K562 (cell line): Measurements from ENCODE around the gene ATAD2B. TPM values are rescaled to one million over a fixed set of nuclear protein-coding genes. Genes with fewer than 3 reads are reported as not detected.
A peak's percentile ranks its signal among the peaks of the same experiment; 100 is the strongest.

Experiments
- DPF2 ChIP-seq: fragments of 450-650 bp; IDR thresholded peaks from 2 replicates; pipeline ENCODE4 v1.6.1; 2016
- HNRNPUL1 ChIP-seq: fragments of 200-400 bp; formaldehyde crosslinking; IDR thresholded peaks from 2 replicates; pipeline ENCODE4 v1.6.1; 2017; ENCODE audit warnings: low read length
- HOMEZ ChIP-seq: fragments of 250-450 bp; sonication (Bioruptor Pico); IDR thresholded peaks from 2 replicates; pipeline ENCODE4 v1.4.0; 2020; ENCODE audit warnings: mild to moderate bottlenecking, moderate library complexity
- NCOR1 ChIP-seq: fragments of 450-650 bp; IDR thresholded peaks from 2 replicates; pipeline ENCODE4 v1.6.1; 2016; ENCODE audit warnings: mild to moderate bottlenecking, moderate library complexity
- SIN3A ChIP-seq, 2 experiments: fragments of 150-350 bp in 1 of 2; IDR thresholded peaks; 2 replicates each; pipeline ENCODE4 v1.6.1; 2011 to 2016; ENCODE audit warnings: borderline replicate concordance in 2 of 2, low read depth in 2 of 2, low read length in 2 of 2, mild to moderate bottlenecking in 2 of 2, moderate library complexity in 2 of 2; ENCODE audit not compliant: control insufficient read depth in 1 of 2
- SLC30A9 ChIP-seq: fragments of 250-450 bp; sonication (Bioruptor Pico); IDR thresholded peaks from 2 replicates; pipeline ENCODE4 v1.8.0; 2022; ENCODE audit warnings: mild to moderate bottlenecking, moderate library complexity
- ZNF449 ChIP-seq: fragments of 250-450 bp; sonication (Bioruptor Pico); IDR thresholded peaks from 2 replicates; pipeline ENCODE4 v1.8.0; 2022; ENCODE audit warnings: moderate library complexity, mild to moderate bottlenecking, inconsistent platforms
- ZNF589 ChIP-seq: fragments of 200-800 bp; sonication (Bioruptor generic); IDR thresholded peaks from 2 replicates; pipeline ENCODE4 v1.6.1; 2016; ENCODE audit warnings: low read depth, missing genetic modification characterization, missing compliant biosample characterization
- ZSCAN32 ChIP-seq: fragments of 450-650 bp; formaldehyde crosslinking; IDR thresholded peaks from 2 replicates; pipeline ENCODE4 v1.4.0; 2020; ENCODE audit warnings: mild to moderate bottlenecking, moderate library complexity
- polyA plus RNA-seq, 8 experiments: library from polyadenylated mRNA; depleted of rRNA in 4 of 8; stranded (reverse) in 5 of 8; unstranded in 3 of 8; fragments of >200 nt; fragmentation: Nextera tagmentation in 2 of 8; fragmentation: Illumina TruSeq in 1 of 8; extraction: Ambion mirVana in 2 of 8; extraction: Trizol in 1 of 8; gene quantifications; 2 replicates each; pipeline versions ENCODE4 v1.2.1 to v1.2.3, GENCODE V29; 2011 to 2014; ENCODE audit warnings: inconsistent platforms in 1 of 8, missing spikeins in 1 of 8
- total RNA-seq, 7 experiments: library from RNA; depleted of rRNA in 6 of 7; stranded (reverse); fragments of >200 nt in 6 of 7; fragmentation: Illumina TruSeq in 2 of 7; extraction: Trizol in 2 of 7; gene quantifications; 2 replicates each; pipeline versions ENCODE4 v1.2.1 to v1.2.3, GENCODE V29; 2011 to 2021; ENCODE audit warnings: low replicate concordance in 1 of 7
- TF ChIP-seq, protein P1 (sequence below): sonication (generic); formaldehyde crosslinking; IDR thresholded peaks from 2 replicates; pipeline ENCODE4 v1.8.0; 2023; ENCODE audit warnings: mild to moderate bottlenecking, missing genetic modification reagents

The ATAD2B gene
- total and polyA plus RNA-seq, 9 of the 15 experiments (the other 6 are each of a cell fraction or from before 2014, with no cell fraction given): 3.2 to 21.6 (median 11.4) TPM

- TF ChIP-seq ZNF449 (CRISPR knock-in tag) (no peak), SIN3A (IDR thresholded peaks at IDR 0.05; ENCODE audit: borderline replicate concordance in 2 of 2, control insufficient read depth in 1 of 2, low read depth in 2 of 2, low read length in 2 of 2) (no peak), DPF2 (peak; percentile 33; the same call in 1 of the 2 replicates), ZSCAN32 (CRISPR knock-in tag) (no peak), ZNF589 (CRISPR knock-in tag) (no peak), NCOR1 (peak; percentile 33; the same call in 1 of the 2 replicates), SLC30A9 (no peak), HNRNPUL1 (no peak), HOMEZ (CRISPR knock-in tag) (no peak)
- TF ChIP-seq, protein P1, sequence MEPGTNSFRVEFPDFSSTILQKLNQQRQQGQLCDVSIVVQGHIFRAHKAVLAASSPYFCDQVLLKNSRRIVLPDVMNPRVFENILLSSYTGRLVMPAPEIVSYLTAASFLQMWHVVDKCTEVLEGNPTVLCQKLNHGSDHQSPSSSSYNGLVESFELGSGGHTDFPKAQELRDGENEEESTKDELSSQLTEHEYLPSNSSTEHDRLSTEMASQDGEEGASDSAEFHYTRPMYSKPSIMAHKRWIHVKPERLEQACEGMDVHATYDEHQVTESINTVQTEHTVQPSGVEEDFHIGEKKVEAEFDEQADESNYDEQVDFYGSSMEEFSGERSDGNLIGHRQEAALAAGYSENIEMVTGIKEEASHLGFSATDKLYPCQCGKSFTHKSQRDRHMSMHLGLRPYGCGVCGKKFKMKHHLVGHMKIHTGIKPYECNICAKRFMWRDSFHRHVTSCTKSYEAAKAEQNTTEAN (CRISPR knock-in tag): no peak
Observed at GRCh38 chr2:23803965-23804542, 122.9 kb downstream of the ATAD2B start (continued).
